Prostate gland (tissue), 2 donors: ENCODE measurements around the gene TMEM245. TPM values are rescaled to one million over a fixed set of nuclear protein-coding genes. Genes with fewer than 3 reads are reported as not detected.

Source experiments
- DNase-seq: peaks from one replicate; pipeline ENCODE4 v3.0.0-alpha.2; 2019; ENCODE audit warnings: low spot score
- H3K27ac ChIP-seq, 2 donors: fragments of 200-600 bp; sonication (generic); 2 replicates each; pipeline ENCODE4 v1.5.1; 2017 to 2019
- H3K27me3 ChIP-seq: fragments of 200-600 bp; sonication (generic); replicated peaks from 2 replicates; pipeline ENCODE4 v1.5.1; 2019; ENCODE audit not compliant: insufficient read depth
- H3K36me3 ChIP-seq, 2 donors: fragments of 200-600 bp; sonication (generic); 1 replicate in 1 of 2; 2 replicates in 1 of 2; pipeline versions ENCODE4 v1.5.1 to v1.8.1; 2017 to 2019
- H3K4me1 ChIP-seq: fragments of 200-600 bp; sonication (generic); replicated peaks from 2 replicates; pipeline ENCODE4 v1.5.1; 2019
- H3K4me3 ChIP-seq, 2 donors: fragments of 200-600 bp; sonication (generic); 2 replicates each; pipeline ENCODE4 v1.5.1; 2017 to 2019
- H3K9me3 ChIP-seq: fragments of 200-600 bp; sonication (generic); 2 replicates; pipeline ENCODE4 v1.5.1; 2017
- POLR2A ChIP-seq: fragments of 450-650 bp; IDR thresholded peaks from one replicate; pipeline ENCODE4 v1.6.1; 2016; ENCODE audit warnings: antibody characterized with exemption, mild to moderate bottlenecking
- POLR2AphosphoS5 ChIP-seq: sonication (generic); formaldehyde crosslinking; IDR thresholded peaks from one replicate; pipeline ENCODE4 v1.6.1; 2017; ENCODE audit warnings: antibody characterized with exemption
- WGBS: methylation state at CpG from one replicate; pipeline ENCODE4 v1.1.5; 2018; 5-methylcytosine and 5-hydroxymethylcytosine counted together
- intact Hi-C: fragments of 100-400 bp; cut with DNase I; formaldehyde crosslinking; loops from one replicate; pipeline ENCODE4 v1.14.2; 2022
- total RNA-seq, 2 donors: library from RNA; depleted of rRNA; stranded (reverse); fragments of >200 nt; gene quantifications; one replicate each; pipeline ENCODE4 v1.1.0, GENCODE V29; 2016
- TF ChIP-seq, protein P1 (sequence below), 4 experiments: fragments of 200-600 bp in 2 of 4; fragments of 450-650 bp in 2 of 4; sonication (generic) in 2 of 4; IDR thresholded peaks; 1 replicate in 3 of 4; 2 replicates in 1 of 4; pipeline ENCODE4 v1.5.1; 2016 to 2019; ENCODE audit warnings: antibody characterized with exemption in 4 of 4, mild to moderate bottlenecking in 2 of 4, moderate library complexity in 2 of 4

TMEM245 gene
- total RNA-seq, 2 donors from 2014 or later: 57.7 to 82.1 TPM

DNA sequence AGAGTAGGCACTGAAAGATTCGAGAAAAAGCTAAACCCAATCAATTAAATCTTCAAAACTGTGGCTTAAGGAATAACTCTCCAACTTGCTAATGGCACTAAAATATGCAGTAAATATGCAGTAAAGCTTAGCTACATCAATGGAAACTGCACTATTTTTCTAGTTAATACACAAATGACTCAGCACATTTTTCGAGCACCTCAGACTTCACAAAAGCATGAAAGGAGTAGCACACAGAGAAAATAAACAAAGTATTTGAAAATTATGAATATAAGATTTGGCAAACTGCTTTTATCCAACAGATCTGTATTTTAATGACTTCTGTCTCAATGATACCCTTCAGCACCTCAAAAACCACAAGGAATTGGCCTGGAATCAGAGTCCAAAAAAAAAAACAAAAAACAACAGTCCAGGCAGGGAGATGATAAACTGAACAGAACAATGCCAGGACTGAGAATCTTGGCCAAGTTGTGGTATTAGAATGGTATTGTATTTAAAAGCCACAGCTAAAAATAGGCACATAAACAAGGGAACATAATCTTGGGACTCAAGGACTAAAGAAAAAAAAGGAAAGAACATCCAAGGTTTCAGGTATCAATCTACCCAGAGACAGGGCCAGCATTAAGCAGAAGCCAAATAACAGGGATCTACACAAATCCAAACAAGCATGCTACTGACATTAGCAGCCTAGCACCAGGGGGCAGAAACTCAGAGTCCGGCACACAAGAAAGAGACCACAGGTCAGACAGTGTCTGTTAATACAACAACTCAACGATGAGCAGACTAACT lies 21.4 kb downstream of the TMEM245 start:
- Histone ChIP-seq H3K27me3 (no peaks in the 10 kb centered on the region), H3K27ac (peak overlapping the region; percentile 51 to 57), H3K4me3 (no peak overlapping the region), H3K9me3 (no peaks in the 10 kb centered on the region), H3K4me1 (peaks cover 24% of the 10 kb centered on the region), H3K36me3 (no peaks in the 10 kb centered on the region)
- DNase-seq: peak; percentile 52
- 18% methylated on average over 4 of the region's 4 CpGs for WGBS
- TF ChIP-seq POLR2A (no peak), POLR2AphosphoS5 (peak; percentile 52)
- TF ChIP-seq, protein P1, sequence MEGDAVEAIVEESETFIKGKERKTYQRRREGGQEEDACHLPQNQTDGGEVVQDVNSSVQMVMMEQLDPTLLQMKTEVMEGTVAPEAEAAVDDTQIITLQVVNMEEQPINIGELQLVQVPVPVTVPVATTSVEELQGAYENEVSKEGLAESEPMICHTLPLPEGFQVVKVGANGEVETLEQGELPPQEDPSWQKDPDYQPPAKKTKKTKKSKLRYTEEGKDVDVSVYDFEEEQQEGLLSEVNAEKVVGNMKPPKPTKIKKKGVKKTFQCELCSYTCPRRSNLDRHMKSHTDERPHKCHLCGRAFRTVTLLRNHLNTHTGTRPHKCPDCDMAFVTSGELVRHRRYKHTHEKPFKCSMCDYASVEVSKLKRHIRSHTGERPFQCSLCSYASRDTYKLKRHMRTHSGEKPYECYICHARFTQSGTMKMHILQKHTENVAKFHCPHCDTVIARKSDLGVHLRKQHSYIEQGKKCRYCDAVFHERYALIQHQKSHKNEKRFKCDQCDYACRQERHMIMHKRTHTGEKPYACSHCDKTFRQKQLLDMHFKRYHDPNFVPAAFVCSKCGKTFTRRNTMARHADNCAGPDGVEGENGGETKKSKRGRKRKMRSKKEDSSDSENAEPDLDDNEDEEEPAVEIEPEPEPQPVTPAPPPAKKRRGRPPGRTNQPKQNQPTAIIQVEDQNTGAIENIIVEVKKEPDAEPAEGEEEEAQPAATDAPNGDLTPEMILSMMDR (IDR thresholded peaks at IDR 0.05): peak in 1 of 4 experiments; percentile 22
- intact Hi-C loops: no loop called here

DNA sequence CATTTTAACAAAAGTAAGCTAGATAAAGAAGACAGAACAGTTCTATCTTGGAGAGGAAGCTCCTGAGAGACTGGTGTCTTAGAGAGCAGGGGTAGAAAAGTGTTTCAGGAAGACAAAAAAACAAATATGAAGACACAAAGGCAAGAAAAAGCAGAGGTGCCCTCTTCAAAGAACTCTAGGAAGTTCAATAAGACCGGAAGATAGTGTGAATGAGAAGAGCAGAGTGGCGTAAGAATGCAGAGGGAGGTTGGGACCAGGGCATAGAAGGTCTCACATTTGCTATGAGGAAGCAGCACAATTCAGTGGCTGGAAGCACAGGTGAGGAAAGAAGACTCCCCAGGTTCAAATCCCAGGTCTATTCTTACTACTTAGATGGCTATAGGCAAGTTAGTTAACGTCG lies 22.6 kb downstream of the TMEM245 start:
- no peaks in the 10 kb centered on the region for H3K27me3 ChIP-seq
- peak overlapping the region in 1 of 2 donors; percentile 57 for H3K27ac ChIP-seq
- intact Hi-C loops: no loop called here
- WGBS: 96% methylated on average over 4 of the region's 4 CpGs
- no peaks in the 10 kb centered on the region for H3K36me3 ChIP-seq
- no peak for DNase-seq
- no peaks in the 10 kb centered on the region for H3K9me3 ChIP-seq
- no peak overlapping the region for H3K4me3 ChIP-seq
- peaks cover 24% of the 10 kb centered on the region for H3K4me1 ChIP-seq
- TF ChIP-seq, protein P1 (IDR thresholded peaks at IDR 0.05): no peak
- no peak for TF ChIP-seq POLR2A
- no peak for TF ChIP-seq POLR2AphosphoS5

- Histone ChIP-seq H3K4me1 (peaks cover 16% of the 10 kb centered on the region), H3K36me3 (no peaks in the 10 kb centered on the region), H3K4me3 (no peak overlapping the region), H3K27me3 (no peaks in the 10 kb centered on the region), H3K27ac (no peak overlapping the region), H3K9me3 (no peaks in the 10 kb centered on the region)
- TF ChIP-seq POLR2AphosphoS5: no peak
- WGBS: 47% methylated on average over 3 of the region's 3 CpGs
- no peak for DNase-seq
- intact Hi-C loops: no loop called here
These were observed 24.4 kb downstream of the TMEM245 start for GRCh38 chr9:109095321-109095720.

GRCh38 chr9:109094268-109094667 lies 25.5 kb downstream of the TMEM245 start:
- H3K36me3 ChIP-seq: no peaks in the 10 kb centered on the region
- H3K4me1 ChIP-seq: peaks cover 12% of the 10 kb centered on the region
- H3K27ac ChIP-seq: no peak overlapping the region
- H3K9me3 ChIP-seq: no peaks in the 10 kb centered on the region
- intact Hi-C loops: no loop called here
- no peak for DNase-seq
- no peak overlapping the region for H3K4me3 ChIP-seq
- no peaks in the 10 kb centered on the region for H3K27me3 ChIP-seq
- no peak for TF ChIP-seq POLR2A
- TF ChIP-seq POLR2AphosphoS5: no peak
- TF ChIP-seq, protein P1 (IDR thresholded peaks at IDR 0.05): no peak
- WGBS: 64% methylated on average over 6 of the region's 6 CpGs

DNA sequence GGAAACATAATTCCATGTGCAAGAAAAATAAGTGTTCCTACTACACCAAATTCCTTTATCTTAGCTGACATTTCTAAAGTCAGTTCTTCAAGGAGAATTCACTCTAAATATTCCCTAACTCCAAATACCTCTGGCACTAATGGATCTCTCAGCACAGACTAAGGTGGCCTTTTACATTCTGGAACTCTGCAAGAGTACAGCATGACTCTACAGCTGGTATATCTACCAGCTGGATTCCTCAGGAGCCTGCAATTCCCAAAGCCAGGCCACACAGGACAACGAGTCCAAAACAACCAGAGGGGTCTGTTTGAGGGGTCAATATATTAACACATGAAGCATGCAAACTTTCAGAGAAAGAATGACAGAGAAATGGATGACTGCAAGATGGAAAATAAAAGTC lies 27.2 kb downstream of the TMEM245 start:
- no peaks in the 10 kb centered on the region for H3K4me1 ChIP-seq
- H3K27me3 ChIP-seq: no peaks in the 10 kb centered on the region
- TF ChIP-seq, protein P1 (IDR thresholded peaks at IDR 0.05): no peak
- no peak for DNase-seq
- H3K36me3 ChIP-seq: no peaks in the 10 kb centered on the region
- intact Hi-C loops: no loop called here
- 90% methylated on average over 1 of the region's 1 CpG for WGBS
- H3K4me3 ChIP-seq: no peak overlapping the region
- H3K9me3 ChIP-seq: no peaks in the 10 kb centered on the region
- H3K27ac ChIP-seq: no peak overlapping the region
